CD4-positive, CD25-positive, alpha-beta regulatory T cell (primary cell): ENCODE data around the gene RAD50. TPM values are rescaled to one million over a fixed set of nuclear protein-coding genes. Genes with fewer than 3 reads are reported as not detected.

ENCODE experiments used
- ATAC-seq, 2 donors: fragments of 150-1000 bp; cut with Tn5 transposase; one replicate each; pipeline ENCODE4 v1.10.0; 2021; ENCODE audit warnings: low read depth in 2 of 2, moderate number of reproducible peaks in 2 of 2, moderate library complexity in 1 of 2
- DNase-seq, 3 donors: peaks; one replicate each; pipeline versions ENCODE4 v3.0.0 to v3.0.0-alpha.2; 2012 to 2022; ENCODE audit warnings: mixed read lengths in 1 of 3
- H3K27ac ChIP-seq: one replicate; pipeline ENCODE4 v1.7.0; 2013; ENCODE audit warnings: mild to moderate bottlenecking, low read length; ENCODE audit not compliant: insufficient read depth, poor library complexity, severe bottlenecking
- H3K27me3 ChIP-seq: one replicate; pipeline ENCODE4 v1.7.0; 2013; ENCODE audit warnings: low read length; ENCODE audit not compliant: control insufficient read depth, insufficient read depth
- H3K36me3 ChIP-seq: one replicate; pipeline ENCODE4 v1.7.0; 2013; ENCODE audit warnings: mild to moderate bottlenecking, low read length, moderate library complexity; ENCODE audit not compliant: control insufficient read depth, insufficient read depth
- H3K4me1 ChIP-seq: 2 replicates; pipeline ENCODE4 v1.7.0; 2013; ENCODE audit warnings: mild to moderate bottlenecking, low read length; ENCODE audit not compliant: insufficient read depth, control insufficient read depth, poor library complexity, severe bottlenecking
- H3K4me3 ChIP-seq: one replicate; pipeline ENCODE4 v1.7.0; 2013; ENCODE audit warnings: low read depth, mild to moderate bottlenecking, low read length, moderate library complexity
- H3K9me3 ChIP-seq, 2 experiments: 1 replicate in 1 of 2; 2 replicates in 1 of 2; pipeline ENCODE4 v1.7.0; 2013; ENCODE audit warnings: low read length in 2 of 2, mild to moderate bottlenecking in 1 of 2, moderate library complexity in 1 of 2; ENCODE audit not compliant: control insufficient read depth in 2 of 2
- H3K27ac Mint-ChIP-seq, 3 donors: one replicate each; pipeline ENCODE4 v1.8.0; 2020 to 2022; ENCODE audit warnings: mild to moderate bottlenecking in 3 of 3, mixed read lengths in 3 of 3, moderate library complexity in 2 of 3
- H3K27me3 Mint-ChIP-seq: one replicate; pipeline ENCODE4 v1.8.0; 2022; ENCODE audit warnings: mild to moderate bottlenecking, mixed read lengths
- H3K36me3 Mint-ChIP-seq: one replicate; pipeline ENCODE4 v1.8.0; 2020; ENCODE audit warnings: mixed read lengths
- H3K4me1 Mint-ChIP-seq, 4 donors: one replicate each; pipeline ENCODE4 v1.8.0; 2020 to 2022; ENCODE audit warnings: mixed read lengths in 4 of 4, mild to moderate bottlenecking in 1 of 4
- H3K4me3 Mint-ChIP-seq, 4 donors: one replicate each; pipeline ENCODE4 v1.8.0; 2020 to 2022; ENCODE audit warnings: mild to moderate bottlenecking in 4 of 4, mixed read lengths in 4 of 4, moderate library complexity in 3 of 4
- H3K9me3 Mint-ChIP-seq, 7 donors: one replicate each; pipeline ENCODE4 v1.8.0; 2020 to 2022; ENCODE audit warnings: mixed read lengths in 7 of 7, mild to moderate bottlenecking in 3 of 7, moderate library complexity in 2 of 7
- polyA plus RNA-seq, 4 donors: library from polyadenylated mRNA; unstranded; fragments of 300-500 nt; fragmentation: Illumina TruSeq; gene quantifications; one replicate each; pipeline ENCODE4 v1.2.3, GENCODE V29; 2021
- total RNA-seq: library from RNA; stranded (reverse); gene quantifications from one replicate; pipeline ENCODE4 v1.2.3, GENCODE V29; 2022

RAD50 gene
- total and polyA plus RNA-seq, 5 donors from 2014 or later, result 10.8 to 17.8 (median 13.0) TPM

DNA sequence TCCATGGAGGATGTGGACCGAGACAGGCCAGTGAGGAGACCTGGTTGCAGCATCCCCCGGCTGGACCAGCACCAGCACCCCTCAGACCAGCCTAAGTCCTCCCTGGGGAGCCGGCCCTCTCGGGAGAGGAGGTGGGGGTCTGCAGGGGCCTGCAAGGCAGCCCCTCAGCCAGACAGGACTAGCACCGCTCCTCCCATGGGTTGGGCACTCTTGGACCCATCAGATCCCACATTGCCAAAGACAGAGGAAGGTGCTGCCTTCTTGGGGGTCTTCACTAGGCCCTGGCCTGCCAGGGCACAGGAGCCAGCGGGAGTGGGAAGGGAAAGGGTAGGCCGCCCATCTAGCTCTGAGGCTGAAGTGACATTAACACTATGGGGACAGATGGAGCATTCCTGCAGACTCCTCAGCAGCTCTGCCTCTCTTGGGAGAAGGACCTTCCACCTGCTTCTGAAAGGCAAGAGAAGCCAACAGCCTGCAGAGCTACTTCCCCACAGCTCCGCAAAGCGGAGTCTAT lies 108.0 kb downstream of the RAD50 start:
- Mint-ChIP-seq H3K4me3 (no peak overlapping the region), H3K27me3 (peaks cover 5% of the 10 kb centered on the region), H3K9me3 (no peaks in the 10 kb centered on the region), H3K27ac (no peak overlapping the region), H3K36me3 (no peaks in the 10 kb centered on the region), H3K4me1 (peaks cover 0 to 5% (median 1%) of the 10 kb centered on the region in 4 donors)
- Histone ChIP-seq H3K4me1 (peaks cover 7% of the 10 kb centered on the region), H3K36me3 (no peaks in the 10 kb centered on the region), H3K27me3 (no peaks in the 10 kb centered on the region), H3K27ac (no peak overlapping the region), H3K9me3 (no peaks in the 10 kb centered on the region), H3K4me3 (no peak overlapping the region)
- ATAC-seq (no peak), DNase-seq (no peak)

DNA sequence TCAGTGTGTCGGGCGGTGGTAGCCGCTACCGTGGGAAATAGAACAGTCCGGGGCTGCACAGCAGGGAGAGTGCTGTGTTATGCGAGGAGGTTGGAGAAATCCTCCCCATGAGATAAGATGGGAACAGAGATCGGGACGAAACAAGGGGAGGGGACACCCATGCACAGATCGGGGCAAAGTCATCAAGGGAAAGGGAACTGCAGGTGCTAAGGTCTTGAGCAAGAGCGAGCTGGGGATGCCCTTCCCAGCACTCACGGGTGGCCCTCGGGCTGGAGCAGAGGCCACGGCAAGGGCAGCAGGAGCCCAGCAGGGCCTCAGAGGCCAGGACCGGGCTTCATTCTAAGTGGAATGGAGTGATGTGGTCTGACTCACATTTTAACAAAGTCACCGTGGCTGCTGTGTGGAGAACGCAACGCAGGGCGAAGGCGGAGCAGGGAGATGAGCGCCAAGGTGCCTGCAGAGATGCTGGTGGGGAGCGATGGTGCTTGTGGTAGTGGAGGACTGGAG lies 108.8 kb downstream of the RAD50 start:
- H3K4me3 ChIP-seq, result no peak overlapping the region
- H3K9me3 Mint-ChIP-seq, result no peaks in the 10 kb centered on the region

GRCh38 chr5:132666310-132667123 lies 109.7 kb downstream of the RAD50 start:
- Mint-ChIP-seq H3K36me3 (peaks cover 3% of the 10 kb centered on the region), H3K9me3 (no peaks in the 10 kb centered on the region), H3K4me1 (peaks cover 0 to 5% (median 1%) of the 10 kb centered on the region in 4 donors), H3K27ac (no peak overlapping the region), H3K4me3 (no peak overlapping the region), H3K27me3 (peaks cover 10% of the 10 kb centered on the region)
- Histone ChIP-seq H3K4me1 (peaks cover 7% of the 10 kb centered on the region), H3K27me3 (no peaks in the 10 kb centered on the region), H3K27ac (no peak overlapping the region), H3K4me3 (no peak overlapping the region), H3K36me3 (no peaks in the 10 kb centered on the region), H3K9me3 (no peaks in the 10 kb centered on the region)
- ATAC-seq (no peak), DNase-seq (no peak)

More for the DNA sequence above, 108.8 kb downstream of the RAD50 start:
- Histone ChIP-seq H3K9me3 (no peaks in the 10 kb centered on the region), H3K36me3 (no peaks in the 10 kb centered on the region), H3K4me1 (peaks cover 7% of the 10 kb centered on the region), H3K27ac (no peak overlapping the region), H3K27me3 (no peaks in the 10 kb centered on the region)
- Mint-ChIP-seq H3K36me3 (no peaks in the 10 kb centered on the region), H3K4me3 (no peak overlapping the region), H3K27me3 (peaks cover 7% of the 10 kb centered on the region), H3K27ac (no peak overlapping the region), H3K4me1 (peaks cover 0 to 5% (median 1%) of the 10 kb centered on the region in 4 donors)
- no peak for DNase-seq
- no peak for ATAC-seq

DNA sequence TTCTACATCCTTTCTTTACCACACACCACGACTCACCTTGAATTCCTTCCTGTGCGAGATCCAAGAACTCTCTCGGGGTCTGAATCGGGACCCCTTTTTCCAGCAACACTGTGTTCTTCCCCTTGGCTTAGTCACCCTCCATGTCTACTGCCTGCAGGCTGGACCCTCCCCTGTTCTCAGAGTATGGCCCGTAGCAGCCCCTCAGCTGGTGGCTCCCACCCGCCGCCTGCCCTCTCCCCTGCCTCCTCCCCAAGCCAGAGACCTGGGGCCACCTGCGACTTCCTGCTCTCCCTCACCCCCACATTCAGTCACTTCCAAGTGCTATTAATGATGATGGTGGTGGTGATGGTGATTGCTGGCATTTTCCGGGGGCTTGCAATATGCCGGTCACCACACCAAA lies 110.5 kb downstream of the RAD50 start:
- Mint-ChIP-seq H3K4me3 (no peak overlapping the region), H3K9me3 (no peaks in the 10 kb centered on the region), H3K36me3 (peaks cover 3% of the 10 kb centered on the region), H3K4me1 (peaks cover 0 to 5% (median 1%) of the 10 kb centered on the region in 4 donors), H3K27ac (no peak overlapping the region), H3K27me3 (peaks cover 10% of the 10 kb centered on the region)
- Histone ChIP-seq H3K27ac (no peak overlapping the region), H3K4me3 (no peak overlapping the region), H3K4me1 (peaks cover 7% of the 10 kb centered on the region), H3K9me3 (no peaks in the 10 kb centered on the region), H3K27me3 (no peaks in the 10 kb centered on the region), H3K36me3 (no peaks in the 10 kb centered on the region)
- no peak for DNase-seq
- no peak for ATAC-seq

GRCh38 chr5:132667761-132668705 lies 111.3 kb downstream of the RAD50 start:
- H3K27me3 ChIP-seq, result no peaks in the 10 kb centered on the region
- H3K4me1 Mint-ChIP-seq, result peaks cover 0 to 3% (median 1%) of the 10 kb centered on the region in 4 donors
- H3K36me3 Mint-ChIP-seq, result peaks cover 3% of the 10 kb centered on the region
- no peaks in the 10 kb centered on the region for H3K9me3 ChIP-seq
- no peak overlapping the region for H3K27ac Mint-ChIP-seq
- peaks cover 10% of the 10 kb centered on the region for H3K27me3 Mint-ChIP-seq
- ATAC-seq, result no peak
- H3K4me3 ChIP-seq, result no peak overlapping the region
- peaks cover 5% of the 10 kb centered on the region for H3K4me1 ChIP-seq
- H3K4me3 Mint-ChIP-seq, result no peak overlapping the region
- H3K36me3 ChIP-seq, result no peaks in the 10 kb centered on the region
- H3K9me3 Mint-ChIP-seq, result no peaks in the 10 kb centered on the region
- DNase-seq, result no peak
- H3K27ac ChIP-seq, result no peak overlapping the region

DNA sequence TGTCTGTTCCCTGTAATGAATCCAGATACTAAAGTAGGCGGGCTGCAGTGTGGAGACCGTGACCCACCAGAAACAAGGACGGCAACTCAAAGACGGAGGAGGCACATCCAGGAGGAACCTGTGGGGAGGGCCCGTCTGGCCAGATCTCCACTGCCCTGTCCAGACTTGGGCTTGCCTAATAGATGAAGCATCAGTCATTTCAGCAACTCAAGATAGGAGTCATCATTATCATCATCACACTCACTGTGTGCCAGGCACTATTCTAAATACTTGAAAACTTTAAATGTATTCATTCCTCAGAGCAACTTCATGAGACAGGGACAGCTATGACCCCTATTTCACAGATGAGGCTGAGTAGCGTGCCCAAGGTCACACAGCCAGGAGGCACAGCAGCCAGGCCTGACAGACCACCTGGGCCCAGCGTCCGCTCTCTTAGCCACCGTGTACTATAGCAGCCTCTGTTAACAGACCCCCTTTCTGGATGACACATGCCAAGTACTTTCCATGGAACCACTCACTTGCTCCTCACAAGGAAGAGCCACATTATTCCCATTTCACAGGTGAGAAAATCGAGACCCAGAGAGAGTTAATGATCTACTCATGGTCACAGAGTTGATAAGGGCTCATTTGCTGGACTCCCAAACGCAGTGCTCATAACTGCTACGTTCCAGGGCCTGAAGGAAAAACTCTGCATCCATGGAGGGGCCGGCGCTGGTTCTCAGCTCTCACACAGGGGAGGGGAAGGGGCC lies 112.1 kb downstream of the RAD50 start:
- Histone ChIP-seq H3K9me3 (no peaks in the 10 kb centered on the region), H3K4me3 (no peak overlapping the region), H3K27ac (no peak overlapping the region), H3K27me3 (no peaks in the 10 kb centered on the region), H3K36me3 (no peaks in the 10 kb centered on the region), H3K4me1 (no peaks in the 10 kb centered on the region)
- H3K4me1 Mint-ChIP-seq, result peaks cover 0 to 2% (median under 1%) of the 10 kb centered on the region in 4 donors
- no peaks in the 10 kb centered on the region for H3K9me3 Mint-ChIP-seq
- peaks cover 3% of the 10 kb centered on the region for H3K36me3 Mint-ChIP-seq
- ATAC-seq, result no peak
- H3K27ac Mint-ChIP-seq, result no peak overlapping the region
- peaks cover 10% of the 10 kb centered on the region for H3K27me3 Mint-ChIP-seq
- H3K4me3 Mint-ChIP-seq, result no peak overlapping the region
- no peak for DNase-seq

- no peaks in the 10 kb centered on the region for H3K36me3 ChIP-seq
- ATAC-seq (no peak), DNase-seq (no peak)
- Mint-ChIP-seq H3K9me3 (no peaks in the 10 kb centered on the region), H3K27ac (no peak overlapping the region), H3K4me3 (no peak overlapping the region), H3K27me3 (peaks cover 10% of the 10 kb centered on the region), H3K36me3 (peaks cover 3% of the 10 kb centered on the region), H3K4me1 (peaks cover 0 to 4% (median 1%) of the 10 kb centered on the region in 4 donors)
- H3K9me3 ChIP-seq, result no peaks in the 10 kb centered on the region
- H3K4me1 ChIP-seq, result no peaks in the 10 kb centered on the region
- H3K27ac ChIP-seq, result no peak overlapping the region
- H3K4me3 ChIP-seq, result no peak overlapping the region
- H3K27me3 ChIP-seq, result no peaks in the 10 kb centered on the region
Measured at GRCh38 chr5:132669455-132669820, 112.7 kb downstream of the RAD50 start.
